Right cardiac atrium (tissue), 5 donors: ENCODE measurements around the gene ASAP3. TPM values are rescaled to one million over a fixed set of nuclear protein-coding genes. Genes with fewer than 3 reads are reported as not detected.
A peak's percentile ranks its signal among the peaks of the same experiment; 100 is the strongest.
"Not testable (repeated sequence)": the region's sequence is repeated elsewhere in the genome, so short reads cannot be mapped to it uniquely, and the experiment has no call there.

Source experiments
- ATAC-seq, 2 donors: fragments of 200-7000 bp; cut with Tn5 transposase; one replicate each; pipeline versions ENCODE4 v1.8.0 to v1.9.1; 2020; ENCODE audit warnings: moderate library complexity in 2 of 2, mild to moderate bottlenecking in 1 of 2
- DNase-seq, 3 donors: peaks; one replicate each; pipeline ENCODE4 v3.0.0-alpha.2; 2020
- H3K27ac ChIP-seq: one replicate; pipeline ENCODE4 v1.5.1; 2013; ENCODE audit warnings: mild to moderate bottlenecking, low read length, control low read depth, moderate library complexity
- H3K27me3 ChIP-seq: one replicate; pipeline ENCODE4 v1.6.1; 2013; ENCODE audit not compliant: control insufficient read depth, insufficient read depth
- H3K4me1 ChIP-seq: one replicate; pipeline ENCODE4 v1.6.1; 2013; ENCODE audit warnings: low read length; ENCODE audit not compliant: control insufficient read depth, insufficient read depth
- H3K4me3 ChIP-seq: one replicate; pipeline ENCODE4 v1.5.1; 2013; ENCODE audit warnings: low read length, control low read depth
- H3K9me3 ChIP-seq: one replicate; pipeline ENCODE4 v1.6.1; 2013; ENCODE audit warnings: low read length; ENCODE audit not compliant: control insufficient read depth
- WGBS: extraction: QIAGEN DNeasy Blood & Tissue Kit; methylation state at CpG from one replicate; pipeline ENCODE4 v1.1.7; 2013; 5-methylcytosine and 5-hydroxymethylcytosine counted together
- intact Hi-C, 4 donors: fragments of 100-400 bp; cut with DNase I; formaldehyde crosslinking; loops; one replicate each; pipeline versions ENCODE4 v1.11.0 to v1.14.0; 2022 to 2023
- polyA plus RNA-seq: library from polyadenylated mRNA; stranded (reverse); fragments of 200-250 nt; gene quantifications from one replicate; pipeline ENCODE4 v1.2.3, GENCODE V29; 2013
- total RNA-seq, 4 donors: library from RNA; stranded (reverse); fragmentation: NEBNext Ultra II Directional; extraction: Animal tissue kit (Norgen Biotek cat#: 25700); gene quantifications; one replicate each; pipeline ENCODE4 v1.2.1, GENCODE V29; 2021
- donor health status: healthy with polysubstance abuse.
- donor health status: DM: no; HTN: yes; CAD: no.
- donor health status: DM: no; HTN: no; CAD: no.
- donor health status: DM: no; HTN: yes; CAD: no; lungs with severe emphysema.
- donor health status: DM: yes; HTN: yes; CAD: no.

ASAP3 gene
- total and polyA plus RNA-seq, 5 donors, result 31.4 to 45.2 (median 34.2) TPM

DNA sequence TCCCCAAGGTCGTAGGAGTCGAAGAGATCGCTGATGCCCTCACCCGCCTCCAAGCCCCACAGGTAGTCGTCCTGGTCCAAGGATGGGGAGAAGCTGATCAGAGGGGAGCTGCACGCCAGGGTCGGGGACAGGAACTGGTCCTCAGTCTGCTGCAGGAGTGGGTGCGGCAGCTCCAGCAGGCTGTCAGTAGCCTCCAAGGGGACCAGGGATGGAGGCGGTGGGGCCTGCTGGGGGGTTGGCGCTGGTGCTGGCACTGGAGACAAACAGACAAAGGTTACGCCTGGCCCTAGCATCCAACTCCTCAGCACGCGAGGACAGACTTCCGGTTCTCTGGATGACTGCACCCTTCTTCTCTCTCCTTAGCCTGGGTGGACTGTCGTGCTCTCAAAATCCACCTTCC is 25.9 kb upstream of the ASAP3 start:
- H3K4me1 ChIP-seq, result no peaks in the 10 kb centered on the region
- no peak overlapping the region for H3K27ac ChIP-seq
- H3K9me3 ChIP-seq, result no peaks in the 10 kb centered on the region
- 96% methylated on average over 15 of the region's 15 CpGs for WGBS
- H3K4me3 ChIP-seq, result no peak overlapping the region
- no peak for ATAC-seq
- intact Hi-C loops, result no loop called here
- no peaks in the 10 kb centered on the region for H3K27me3 ChIP-seq
- no peak for DNase-seq

DNA sequence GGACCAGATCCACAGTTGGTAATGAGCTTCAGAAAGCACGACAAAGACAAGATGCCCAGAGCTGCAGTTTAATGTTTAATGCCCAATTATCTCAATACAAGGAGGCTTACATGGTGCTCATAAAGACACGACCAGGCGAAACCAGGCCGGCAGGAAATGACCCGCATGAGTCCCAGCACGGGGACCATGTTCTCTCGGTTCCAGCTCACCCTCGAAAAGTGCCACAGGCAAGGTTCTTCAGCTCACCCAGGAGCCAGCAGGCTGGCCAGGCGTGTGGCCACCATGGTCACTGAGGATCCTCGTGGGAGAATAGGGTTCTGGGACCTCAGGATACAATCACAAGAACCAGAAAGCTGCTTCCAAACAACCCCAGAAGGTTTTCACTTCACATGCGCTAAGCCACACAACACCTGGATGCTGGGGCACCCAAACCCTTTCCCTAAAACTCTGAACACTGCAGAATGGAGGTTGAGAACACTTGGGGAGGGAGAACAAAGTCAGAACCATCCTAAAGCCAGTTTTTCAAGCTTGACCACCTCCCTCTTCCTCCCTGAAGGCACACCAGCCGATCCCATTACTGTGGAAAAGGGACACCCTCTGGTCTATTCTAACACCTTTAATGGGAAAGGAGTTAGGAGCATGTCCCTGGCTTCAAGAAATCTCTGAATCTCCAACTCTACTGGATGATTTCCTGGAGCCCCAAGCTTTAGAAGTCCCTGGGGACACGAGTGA is 22.6 kb upstream of the ASAP3 start:
- intact Hi-C loops, result no loop called here
- H3K27me3 ChIP-seq, result no peaks in the 10 kb centered on the region
- WGBS, result 86% methylated on average over 13 of the region's 13 CpGs
- no peaks in the 10 kb centered on the region for H3K9me3 ChIP-seq
- no peak for DNase-seq
- H3K27ac ChIP-seq, result no peak overlapping the region
- no peak overlapping the region for H3K4me3 ChIP-seq
- no peak for ATAC-seq
- H3K4me1 ChIP-seq, result no peaks in the 10 kb centered on the region

DNA sequence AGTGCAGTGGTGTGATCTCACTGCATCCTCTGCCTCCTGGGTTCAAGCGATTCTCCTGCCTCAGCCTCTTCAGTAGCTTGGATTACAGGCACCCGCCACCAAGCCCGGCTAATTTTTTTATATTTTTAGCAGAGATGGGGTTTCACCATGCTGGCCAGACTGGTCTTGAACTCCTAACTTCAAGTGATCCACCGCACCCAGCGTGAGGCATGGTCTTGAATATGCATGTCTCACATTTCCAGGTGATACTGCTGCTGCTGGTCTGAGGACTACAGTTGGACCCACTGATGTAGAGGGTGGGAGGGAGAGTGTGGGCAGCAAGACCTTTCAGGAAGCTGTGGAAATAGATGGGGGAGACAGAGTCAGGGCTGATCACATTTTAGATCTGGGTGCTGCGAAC is 21.9 kb upstream of the ASAP3 start:
- DNase-seq (no peak), ATAC-seq (no peak)
- Histone ChIP-seq H3K27ac (no peak overlapping the region), H3K9me3 (no peaks in the 10 kb centered on the region), H3K4me3 (no peak overlapping the region), H3K4me1 (no peaks in the 10 kb centered on the region), H3K27me3 (no peaks in the 10 kb centered on the region)
- intact Hi-C loops, result no loop called here
- 92% methylated on average over 6 of the region's 6 CpGs for WGBS

DNA sequence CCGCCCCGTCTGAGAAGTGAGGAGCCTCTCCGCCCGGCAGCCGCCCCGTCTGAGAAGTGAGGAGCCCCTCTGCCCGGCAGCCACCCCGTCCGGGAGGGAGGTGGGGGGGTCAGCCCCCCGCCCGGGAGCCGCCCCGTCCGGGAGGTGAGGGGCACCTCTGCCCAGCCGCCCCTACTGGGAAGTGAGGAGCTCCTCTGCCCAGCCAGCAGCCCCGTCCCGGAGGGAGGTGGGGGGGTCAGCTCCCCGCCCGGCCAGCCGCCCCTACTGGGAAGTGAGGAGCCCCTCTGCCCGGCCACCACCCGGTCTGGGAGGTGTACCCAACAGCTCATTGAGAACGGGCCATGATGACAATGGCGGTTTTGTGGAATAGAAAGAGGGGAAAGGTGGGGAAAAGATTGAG is 20.2 kb upstream of the ASAP3 start:
- WGBS, result 80% methylated on average over 22 of the region's 24 CpGs
- H3K4me1 ChIP-seq, DNase-seq, H3K27ac ChIP-seq, ATAC-seq, H3K9me3 ChIP-seq, H3K4me3 ChIP-seq, intact Hi-C loops, H3K27me3 ChIP-seq: not testable (repeated sequence)

DNA sequence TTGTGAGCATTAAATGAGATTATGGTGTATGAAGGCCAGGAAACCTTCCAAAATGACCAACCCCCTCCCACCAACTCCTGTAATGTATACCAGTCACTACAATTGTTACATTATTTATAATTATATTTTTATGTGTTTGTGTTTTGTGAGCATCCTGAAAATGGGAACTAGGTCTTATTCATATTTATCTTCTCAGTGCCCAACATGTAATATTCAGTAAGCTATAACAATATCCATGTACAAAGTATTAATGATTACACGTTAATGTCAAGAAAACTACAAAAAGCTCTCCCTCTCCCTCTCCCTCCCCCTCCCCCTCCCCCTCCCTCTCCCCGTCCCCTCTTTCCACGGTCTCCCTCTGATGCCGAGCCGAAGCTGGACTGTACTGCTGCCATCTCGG is 19.0 kb upstream of the ASAP3 start:
- no peak overlapping the region for H3K27ac ChIP-seq
- ATAC-seq (no peak), DNase-seq (no peak)
- H3K4me1 ChIP-seq, result no peaks in the 10 kb centered on the region
- H3K4me3 ChIP-seq, result no peak overlapping the region
- intact Hi-C loops, result no loop called here
- H3K27me3 ChIP-seq, result no peaks in the 10 kb centered on the region
- 60% methylated on average over 6 of the region's 6 CpGs for WGBS
- H3K9me3 ChIP-seq, result no peaks in the 10 kb centered on the region

DNA sequence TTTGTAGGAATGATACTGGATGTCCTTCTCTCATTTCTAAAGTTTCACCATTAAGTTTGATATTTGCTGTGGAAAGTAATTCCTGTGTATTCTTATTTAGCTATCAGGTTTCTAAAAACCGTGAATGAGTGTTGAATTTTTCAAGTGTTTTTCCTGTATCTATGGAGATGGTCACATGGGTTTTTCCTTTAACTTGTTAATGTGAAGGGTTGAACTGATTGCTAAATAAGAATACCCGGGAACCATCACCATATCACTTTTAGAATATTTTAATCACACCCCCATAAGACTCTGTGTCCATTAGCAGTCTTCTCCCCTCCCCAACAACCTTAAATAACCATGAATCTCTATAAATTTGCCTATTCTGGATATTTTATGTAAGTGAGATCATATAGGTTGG is 16.5 kb upstream of the ASAP3 start:
- WGBS, result 33% methylated on average over 2 of the region's 2 CpGs
- no peak for ATAC-seq
- H3K4me1 ChIP-seq, result no peaks in the 10 kb centered on the region
- H3K9me3 ChIP-seq, result no peaks in the 10 kb centered on the region
- intact Hi-C loops, result no loop called here
- no peak overlapping the region for H3K27ac ChIP-seq
- no peak overlapping the region for H3K4me3 ChIP-seq
- H3K27me3 ChIP-seq, result no peaks in the 10 kb centered on the region
- DNase-seq, result no peak

DNA sequence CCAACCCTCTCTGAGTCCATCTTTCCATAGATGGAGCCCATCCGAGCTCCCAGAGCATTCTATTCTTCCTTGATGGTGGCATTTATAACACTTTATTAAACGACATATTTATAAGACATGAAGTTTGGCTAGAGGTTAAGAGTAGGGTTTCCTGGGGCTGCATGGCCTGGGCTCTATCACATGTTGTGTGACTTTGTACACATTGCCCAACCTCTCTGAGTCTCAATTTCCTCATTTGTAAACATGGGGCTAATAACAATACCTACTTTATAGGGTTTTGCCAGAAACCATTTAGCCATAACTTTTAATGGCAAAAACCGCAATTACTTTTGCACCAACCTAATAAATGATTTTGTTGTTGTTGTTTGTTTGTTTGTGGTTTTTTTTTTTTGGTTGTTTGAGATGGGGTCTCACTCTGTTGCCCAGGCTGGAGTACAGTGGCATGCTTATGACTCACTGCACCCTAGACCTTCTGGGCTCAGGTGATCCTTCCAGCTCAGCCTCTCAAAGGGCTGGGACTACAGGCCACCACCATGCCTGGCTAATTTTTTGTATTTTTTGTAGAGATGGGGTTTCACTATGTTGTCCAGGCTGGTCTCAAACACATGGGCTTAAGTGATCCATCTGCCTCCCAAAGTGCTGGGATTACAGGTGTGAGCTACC is 13.9 kb upstream of the ASAP3 start:
- Histone ChIP-seq H3K4me3 (no peak overlapping the region), H3K4me1 (no peaks in the 10 kb centered on the region), H3K27ac (no peak overlapping the region), H3K27me3 (no peaks in the 10 kb centered on the region), H3K9me3 (no peaks in the 10 kb centered on the region)
- 82% methylated on average over 3 of the region's 3 CpGs for WGBS
- no peak for DNase-seq
- peak in 1 of 2 donors; percentile 18 for ATAC-seq
- intact Hi-C loops, result loop anchor here (1.0 to 5.0 kb wide), 5 partner anchors 39 to 139 kb away; no protein-coding TSS in a partner anchor

DNA sequence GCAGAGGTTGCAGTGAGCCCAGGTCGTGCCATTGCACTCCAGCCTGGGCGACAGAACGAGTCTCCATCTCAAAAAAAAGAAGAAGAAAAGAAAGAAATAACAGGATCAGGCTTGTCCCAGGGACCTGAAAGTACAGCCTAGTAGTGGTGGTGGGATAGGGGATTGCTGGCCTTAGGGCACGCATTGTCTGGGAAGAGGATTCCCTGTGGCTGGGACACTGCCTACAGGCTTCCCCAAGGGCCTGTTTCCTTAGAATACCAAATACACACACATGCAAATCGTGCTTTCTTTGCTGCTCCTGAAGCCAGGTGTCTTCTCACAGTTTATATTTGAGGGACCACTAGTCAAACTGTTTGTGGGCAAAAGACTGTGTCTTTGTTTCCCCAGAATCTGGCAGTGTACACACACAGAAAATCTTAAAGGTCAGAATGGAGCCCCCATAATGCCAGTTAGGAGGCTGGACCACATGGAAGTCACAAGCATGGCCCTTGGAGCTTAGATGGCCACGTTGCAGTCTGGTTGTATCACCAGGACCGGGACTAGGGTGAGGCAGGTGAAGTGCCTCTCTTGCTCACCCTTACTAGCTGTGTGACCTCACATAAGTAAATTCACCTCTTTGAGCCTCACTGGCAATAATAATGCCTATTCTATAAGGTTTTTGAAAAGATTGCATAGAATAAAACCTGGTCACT is 12.7 kb upstream of the ASAP3 start:
- H3K4me1 ChIP-seq, result no peaks in the 10 kb centered on the region

DNA sequence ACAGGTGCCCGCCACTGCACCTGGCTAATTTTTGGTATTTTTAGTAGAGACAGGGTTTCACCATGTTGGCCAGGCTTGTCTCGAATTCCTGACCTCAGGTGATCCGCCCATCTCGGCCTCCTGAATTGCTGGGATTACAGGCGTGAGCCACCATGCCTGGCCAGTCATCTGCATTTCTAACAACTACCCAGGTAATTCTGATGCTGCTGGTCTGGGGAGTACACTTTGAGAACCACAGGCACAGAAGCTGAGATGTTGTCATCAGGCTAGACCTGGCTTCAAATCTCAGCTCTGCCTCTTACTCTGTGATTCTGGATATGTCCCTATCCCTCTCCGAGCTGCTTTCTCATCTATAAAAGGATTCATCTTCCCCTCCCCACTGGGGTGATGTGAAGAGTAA is 10.9 kb upstream of the ASAP3 start:
- not testable (repeated sequence) for H3K27me3 ChIP-seq, H3K4me3 ChIP-seq, DNase-seq, H3K9me3 ChIP-seq, H3K27ac ChIP-seq, ATAC-seq, H3K4me1 ChIP-seq
- WGBS, result 78% methylated on average over 6 of the region's 6 CpGs
- intact Hi-C loops, result loop anchor here in 2 of 4 donors (5.0 kb wide), 3 partner anchors 42 to 142 kb away; no protein-coding TSS in a partner anchor

More for the DNA sequence above, 12.7 kb upstream of the ASAP3 start:
- intact Hi-C loops, result loop anchor here (1.0 to 5.0 kb wide), 5 partner anchors 41 to 141 kb away; no protein-coding TSS in a partner anchor
- ATAC-seq (peak in 1 of 2 donors; percentile 16), DNase-seq (no peak)
- 74% methylated on average over 7 of the region's 7 CpGs for WGBS
- Histone ChIP-seq H3K4me3 (no peak overlapping the region), H3K9me3 (no peaks in the 10 kb centered on the region), H3K27me3 (no peaks in the 10 kb centered on the region), H3K27ac (no peak overlapping the region)

DNA sequence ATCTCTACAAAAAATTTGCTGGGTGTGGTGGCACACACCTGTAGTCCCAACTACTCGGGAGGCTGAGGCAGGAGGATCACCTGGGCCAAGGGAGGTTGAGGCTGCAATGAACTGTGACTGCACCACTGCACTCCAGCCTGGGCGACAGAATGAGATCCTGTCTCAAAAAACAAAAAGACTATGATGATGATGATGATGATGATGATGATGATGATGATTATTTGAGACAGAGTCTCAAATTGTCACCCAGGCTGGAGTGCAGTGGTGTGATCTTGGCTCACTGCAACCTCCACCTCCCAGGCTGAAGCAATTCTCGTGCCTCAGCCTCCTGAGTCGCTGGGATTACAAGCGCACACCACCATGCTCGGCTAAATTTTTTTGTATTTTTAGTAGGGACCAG is 8.8 kb upstream of the ASAP3 start:
- DNase-seq, H3K4me3 ChIP-seq, H3K27ac ChIP-seq, ATAC-seq, H3K4me1 ChIP-seq, H3K9me3 ChIP-seq, H3K27me3 ChIP-seq, intact Hi-C loops: not testable (repeated sequence)
- WGBS, result 86% methylated on average over 6 of the region's 6 CpGs

DNA sequence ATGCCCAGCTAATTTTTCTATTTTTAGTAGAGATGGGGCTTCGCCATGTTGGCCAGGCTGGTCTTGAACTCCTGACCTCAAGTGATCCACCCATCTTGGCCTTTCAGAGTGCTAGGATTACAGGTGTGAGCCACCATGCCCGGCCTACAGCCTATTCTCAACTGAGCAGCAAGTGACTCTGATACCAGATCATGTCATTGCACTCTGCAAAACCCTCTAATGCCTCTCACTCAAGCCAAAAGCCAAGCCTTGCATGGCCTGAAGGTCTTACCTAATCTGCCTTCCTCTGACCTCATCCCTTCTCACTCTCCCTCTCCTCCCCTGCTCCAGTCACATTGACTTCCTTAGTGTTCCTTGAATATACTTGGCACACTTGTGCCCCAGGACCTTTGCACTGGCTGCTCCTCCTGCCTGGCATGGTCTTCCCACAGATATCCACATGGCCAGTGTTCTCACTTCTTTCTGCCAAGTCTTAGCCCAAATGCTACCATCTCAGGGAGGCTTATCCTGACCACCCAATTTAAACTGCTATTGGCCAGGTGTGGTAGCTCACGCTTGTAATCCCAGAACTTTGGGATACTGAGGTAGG is 8.2 kb upstream of the ASAP3 start:
- H3K27ac ChIP-seq, result no peak overlapping the region
- DNase-seq (no peak), ATAC-seq (no peak)
- H3K4me3 ChIP-seq, result no peak overlapping the region
- WGBS, result 88% methylated on average over 3 of the region's 3 CpGs
- H3K4me1 ChIP-seq, result no peaks in the 10 kb centered on the region
- intact Hi-C loops, result no loop called here
- H3K27me3 ChIP-seq, result no peaks in the 10 kb centered on the region
- no peaks in the 10 kb centered on the region for H3K9me3 ChIP-seq
